PC-9 (cell line): ENCODE measurements around the gene GUCY1A2.

Source experiments
- EZH2 ChIP-seq: fragments of 200-600 bp; sonication (generic); IDR thresholded peaks from 2 replicates; pipeline ENCODE4 v1.8.0; 2017; ENCODE audit warnings: antibody characterized with exemption, low read depth
- TF ChIP-seq, protein P1 (sequence below): fragments of 200-600 bp; sonication (generic); conservative IDR thresholded peaks from 2 replicates; pipeline ENCODE4 v1.6.1; 2017; ENCODE audit warnings: mixed run types, antibody characterized with exemption, mild to moderate bottlenecking, moderate library complexity

DNA sequence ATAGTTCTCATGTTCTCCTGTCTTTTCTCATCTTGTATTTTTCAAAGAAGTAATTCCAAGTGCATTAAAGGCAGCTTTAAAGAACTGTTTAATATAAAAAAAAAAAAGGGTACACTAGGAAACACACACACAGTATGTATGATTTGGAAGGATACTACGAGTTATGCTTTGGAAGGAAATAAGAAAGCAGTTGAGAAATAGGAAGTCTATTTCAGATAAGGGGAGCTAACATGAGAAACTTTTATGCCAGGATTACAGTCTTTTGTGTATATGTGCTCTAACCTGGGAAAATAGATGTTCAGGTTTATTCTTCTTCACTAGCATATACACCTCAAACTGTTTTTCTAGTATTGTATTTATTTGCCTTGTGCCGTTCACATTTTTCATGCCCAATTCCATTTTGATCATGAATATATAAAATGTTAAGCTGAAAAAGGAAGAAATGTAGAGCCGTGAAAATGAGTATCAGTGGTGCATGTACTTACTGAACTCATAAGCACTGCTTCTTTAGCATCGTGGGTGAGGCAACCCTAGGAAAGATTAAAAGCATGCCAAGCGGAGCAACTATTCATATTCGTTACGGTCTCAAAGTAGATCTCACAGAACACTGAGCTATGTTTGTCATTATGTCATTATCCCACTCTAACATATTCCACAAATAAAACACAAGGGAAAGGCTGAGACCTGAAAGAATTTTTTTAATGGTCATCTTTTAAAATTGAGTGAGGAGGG is 59.6 kb downstream of the GUCY1A2 start:
- TF ChIP-seq, protein P1, sequence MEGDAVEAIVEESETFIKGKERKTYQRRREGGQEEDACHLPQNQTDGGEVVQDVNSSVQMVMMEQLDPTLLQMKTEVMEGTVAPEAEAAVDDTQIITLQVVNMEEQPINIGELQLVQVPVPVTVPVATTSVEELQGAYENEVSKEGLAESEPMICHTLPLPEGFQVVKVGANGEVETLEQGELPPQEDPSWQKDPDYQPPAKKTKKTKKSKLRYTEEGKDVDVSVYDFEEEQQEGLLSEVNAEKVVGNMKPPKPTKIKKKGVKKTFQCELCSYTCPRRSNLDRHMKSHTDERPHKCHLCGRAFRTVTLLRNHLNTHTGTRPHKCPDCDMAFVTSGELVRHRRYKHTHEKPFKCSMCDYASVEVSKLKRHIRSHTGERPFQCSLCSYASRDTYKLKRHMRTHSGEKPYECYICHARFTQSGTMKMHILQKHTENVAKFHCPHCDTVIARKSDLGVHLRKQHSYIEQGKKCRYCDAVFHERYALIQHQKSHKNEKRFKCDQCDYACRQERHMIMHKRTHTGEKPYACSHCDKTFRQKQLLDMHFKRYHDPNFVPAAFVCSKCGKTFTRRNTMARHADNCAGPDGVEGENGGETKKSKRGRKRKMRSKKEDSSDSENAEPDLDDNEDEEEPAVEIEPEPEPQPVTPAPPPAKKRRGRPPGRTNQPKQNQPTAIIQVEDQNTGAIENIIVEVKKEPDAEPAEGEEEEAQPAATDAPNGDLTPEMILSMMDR = no peak
- no peak for TF ChIP-seq EZH2
